ENCODE data around the gene IFI6.

Gene IFI6

DNA sequence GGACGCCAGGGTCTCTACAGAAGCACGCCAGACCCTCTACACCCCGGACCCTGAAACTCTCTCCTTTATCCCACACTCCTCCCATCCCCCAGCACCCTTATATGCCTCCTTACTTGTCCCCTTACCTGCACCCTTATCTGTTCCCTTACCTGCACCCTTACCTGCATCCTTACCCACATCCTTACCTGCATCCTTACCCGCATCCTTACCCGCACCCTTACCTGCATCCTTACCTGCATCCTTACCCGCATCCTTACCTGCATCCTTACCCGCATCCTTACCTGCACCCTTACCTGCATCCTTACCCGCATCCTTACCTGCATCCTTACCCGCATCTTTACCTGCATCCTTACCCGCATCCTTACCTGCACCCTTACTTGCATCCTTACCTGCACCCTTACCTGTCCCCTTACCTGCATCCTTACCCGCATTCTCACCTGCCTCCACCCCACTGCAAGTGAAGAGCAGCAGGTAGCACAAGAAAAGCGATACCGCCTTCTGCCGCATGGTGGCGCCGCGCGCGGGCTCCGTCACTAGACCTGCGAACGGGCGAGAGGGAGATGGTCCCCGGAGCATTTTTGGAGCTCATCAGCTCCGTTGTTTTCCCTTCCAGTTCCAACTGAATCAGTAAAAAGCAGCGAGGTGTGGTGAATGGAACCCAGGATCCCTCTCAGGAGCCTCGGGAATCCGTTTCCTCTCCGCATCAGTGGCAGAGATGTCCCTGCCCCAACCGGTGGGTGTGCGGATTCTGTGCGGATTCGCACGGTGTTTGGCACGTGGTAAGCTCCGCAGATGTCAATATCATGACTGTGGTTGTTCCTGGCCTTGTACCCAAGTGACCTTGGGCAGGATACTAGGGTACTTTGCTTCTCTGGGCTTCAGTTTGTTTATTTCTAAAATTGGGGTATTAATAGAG lies 2.9 kb downstream of the IFI6 start:
- no peaks in the 10 kb centered on the region for H3K36me3 ChIP-seq (ENCODE audit: control insufficient read depth, insufficient read depth, low read length)
- peaks cover 5% of the 10 kb centered on the region for H3K4me1 ChIP-seq (ENCODE audit: control insufficient read depth, insufficient read depth, low read length)
- H3K27me3 ChIP-seq (ENCODE audit: control insufficient read depth, insufficient read depth, low read length) = peaks cover 12% of the 10 kb centered on the region
- no peaks in the 10 kb centered on the region for H3K9me3 ChIP-seq (ENCODE audit: control insufficient read depth, insufficient read depth, low read length)
- H3K9ac ChIP-seq (ENCODE audit: low read depth, low read length) = peak overlapping the region; percentile 3
- H3K4me3 ChIP-seq (ENCODE audit: low read depth, low read length) = peak overlapping the region; percentile 52

DNA sequence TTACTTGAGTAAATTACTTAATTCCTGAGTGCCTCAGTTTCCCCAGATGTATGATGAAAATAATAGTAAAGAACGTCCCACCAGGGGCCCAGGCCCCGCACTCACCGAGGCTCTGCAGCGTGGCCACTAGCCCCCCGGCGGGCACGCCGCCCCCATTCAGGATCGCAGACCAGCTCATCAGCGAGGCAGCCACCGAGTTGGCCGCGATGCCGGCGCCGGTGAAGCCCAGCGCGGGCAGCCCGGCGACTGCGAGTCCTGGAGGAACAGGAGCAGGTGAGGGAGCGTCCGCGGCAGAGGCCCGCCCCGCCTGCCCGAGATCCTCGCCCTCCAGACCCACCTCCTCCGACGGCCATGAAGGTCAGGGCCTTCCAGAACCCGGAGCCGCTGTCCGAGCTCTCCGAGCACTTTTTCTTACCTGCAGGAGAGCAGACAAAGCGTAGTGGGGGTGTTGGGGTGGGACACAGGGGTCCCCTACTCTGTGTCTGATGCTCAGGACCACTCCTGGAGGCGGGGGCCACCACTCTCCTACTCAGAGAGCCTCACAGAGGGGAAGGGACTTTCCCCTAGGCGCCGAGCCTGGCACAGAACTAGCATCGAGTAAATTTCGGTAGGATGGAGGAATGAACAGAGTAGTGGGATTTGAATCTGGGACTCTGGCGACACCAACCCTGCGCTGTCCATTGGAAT lies 3.7 kb downstream of the IFI6 start:
- no peaks in the 10 kb centered on the region for H3K9me3 ChIP-seq (ENCODE audit: control insufficient read depth, insufficient read depth, low read length)
- H3K9ac ChIP-seq (ENCODE audit: low read depth, low read length) = no peak overlapping the region
- peaks cover 12% of the 10 kb centered on the region for H3K27me3 ChIP-seq (ENCODE audit: control insufficient read depth, insufficient read depth, low read length)
- no peak overlapping the region for H3K4me3 ChIP-seq (ENCODE audit: low read depth, low read length)
- H3K36me3 ChIP-seq (ENCODE audit: control insufficient read depth, insufficient read depth, low read length) = no peaks in the 10 kb centered on the region
- peaks cover 5% of the 10 kb centered on the region for H3K4me1 ChIP-seq (ENCODE audit: control insufficient read depth, insufficient read depth, low read length)

DNA sequence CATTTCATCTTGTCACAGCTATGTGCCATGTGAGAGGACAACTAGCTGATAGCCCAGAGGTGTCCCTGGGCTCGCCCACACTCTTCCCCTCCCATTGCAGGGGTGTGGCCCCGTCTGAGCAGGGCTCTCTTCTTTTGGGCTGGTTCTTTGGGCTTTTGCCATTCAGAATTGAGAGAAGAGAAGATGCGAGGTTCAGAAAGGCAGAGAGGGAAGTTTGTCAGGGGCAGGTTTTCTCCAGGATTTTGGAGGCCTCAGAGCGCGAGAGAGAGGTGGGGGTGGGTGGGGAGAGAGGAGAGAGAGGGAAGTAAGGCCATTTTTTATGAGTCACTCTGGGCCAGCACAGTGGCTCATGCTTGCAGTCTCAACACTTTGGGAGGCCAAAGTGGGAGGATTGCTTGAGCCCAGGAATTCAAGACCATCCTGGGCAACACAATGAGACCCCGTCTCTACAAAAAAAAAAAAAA lies 5.2 kb downstream of the IFI6 start:
- peaks cover 6% of the 10 kb centered on the region for H3K4me1 ChIP-seq (ENCODE audit: control insufficient read depth, insufficient read depth, low read length)
- no peaks in the 10 kb centered on the region for H3K36me3 ChIP-seq (ENCODE audit: control insufficient read depth, insufficient read depth, low read length)
- H3K27me3 ChIP-seq (ENCODE audit: control insufficient read depth, insufficient read depth, low read length) = peaks cover 12% of the 10 kb centered on the region
- no peaks in the 10 kb centered on the region for H3K9me3 ChIP-seq (ENCODE audit: control insufficient read depth, insufficient read depth, low read length)
- H3K9ac ChIP-seq (ENCODE audit: low read depth, low read length) = no peak overlapping the region
- no peak overlapping the region for H3K4me3 ChIP-seq (ENCODE audit: low read depth, low read length)

DNA sequence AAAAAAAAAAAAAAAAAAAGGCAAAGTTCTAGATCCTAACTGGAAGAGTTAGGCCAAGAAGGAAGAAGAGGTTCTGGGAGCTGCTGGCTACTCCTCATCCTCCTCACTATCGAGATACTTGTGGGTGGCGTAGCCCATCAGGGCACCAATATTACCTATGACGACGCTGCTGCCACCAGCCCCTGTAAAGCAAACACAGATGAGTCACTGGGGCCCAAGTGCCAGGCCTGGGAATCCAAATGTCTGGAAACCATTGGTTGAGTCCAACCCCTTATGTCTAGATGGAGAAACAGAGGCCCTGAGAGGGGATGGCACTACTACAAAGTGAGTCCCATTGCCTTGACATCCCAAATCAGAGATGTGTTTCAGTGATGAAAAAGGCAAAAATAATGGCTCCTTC lies 5.7 kb downstream of the IFI6 start:
- H3K9ac ChIP-seq (ENCODE audit: low read depth, low read length) = no peak overlapping the region
- H3K36me3 ChIP-seq (ENCODE audit: control insufficient read depth, insufficient read depth, low read length) = no peaks in the 10 kb centered on the region
- peaks cover 6% of the 10 kb centered on the region for H3K4me1 ChIP-seq (ENCODE audit: control insufficient read depth, insufficient read depth, low read length)
- H3K27me3 ChIP-seq (ENCODE audit: control insufficient read depth, insufficient read depth, low read length) = peaks cover 12% of the 10 kb centered on the region
- no peak overlapping the region for H3K4me3 ChIP-seq (ENCODE audit: low read depth, low read length)
- no peaks in the 10 kb centered on the region for H3K9me3 ChIP-seq (ENCODE audit: control insufficient read depth, insufficient read depth, low read length)

DNA sequence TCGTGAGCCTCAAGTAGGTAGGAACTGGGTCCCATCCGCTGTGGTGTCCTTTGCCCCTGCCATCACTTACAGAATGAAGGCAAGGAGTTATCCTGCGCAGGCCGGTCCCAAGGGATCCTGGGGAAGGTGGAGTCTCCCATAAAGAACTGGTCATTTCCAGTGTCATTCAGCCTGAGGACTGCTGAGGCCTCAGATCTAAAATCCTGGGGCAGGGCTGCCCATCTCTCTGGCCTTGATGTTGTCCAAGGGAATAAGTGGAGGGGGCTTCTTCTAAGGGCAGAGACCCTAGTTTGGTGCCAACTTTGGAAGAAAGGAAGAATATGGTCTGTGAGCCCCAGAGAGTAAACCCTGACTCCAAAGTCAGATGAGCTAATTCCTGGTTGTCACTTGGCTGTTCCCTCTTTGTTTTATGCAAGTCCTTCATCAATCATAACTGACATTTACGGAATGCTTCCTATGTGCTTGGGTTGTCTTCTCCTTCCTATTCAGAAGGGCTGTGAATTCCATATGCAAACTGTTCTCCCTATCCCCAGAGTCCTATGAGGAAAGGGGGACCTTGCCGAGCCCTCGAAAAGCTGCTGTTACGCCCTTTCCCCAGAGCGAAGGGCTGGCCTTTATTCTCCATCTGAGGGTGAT lies 6.9 kb downstream of the IFI6 start:
- Histone ChIP-seq H3K4me3 (ENCODE audit: low read depth, low read length) (no peak overlapping the region), H3K27me3 (ENCODE audit: control insufficient read depth, insufficient read depth, low read length) (peaks cover 15% of the 10 kb centered on the region), H3K9ac (ENCODE audit: low read depth, low read length) (no peak overlapping the region), H3K9me3 (ENCODE audit: control insufficient read depth, insufficient read depth, low read length) (no peaks in the 10 kb centered on the region), H3K36me3 (ENCODE audit: control insufficient read depth, insufficient read depth, low read length) (no peaks in the 10 kb centered on the region), H3K4me1 (ENCODE audit: control insufficient read depth, insufficient read depth, low read length) (peaks cover 7% of the 10 kb centered on the region)

DNA sequence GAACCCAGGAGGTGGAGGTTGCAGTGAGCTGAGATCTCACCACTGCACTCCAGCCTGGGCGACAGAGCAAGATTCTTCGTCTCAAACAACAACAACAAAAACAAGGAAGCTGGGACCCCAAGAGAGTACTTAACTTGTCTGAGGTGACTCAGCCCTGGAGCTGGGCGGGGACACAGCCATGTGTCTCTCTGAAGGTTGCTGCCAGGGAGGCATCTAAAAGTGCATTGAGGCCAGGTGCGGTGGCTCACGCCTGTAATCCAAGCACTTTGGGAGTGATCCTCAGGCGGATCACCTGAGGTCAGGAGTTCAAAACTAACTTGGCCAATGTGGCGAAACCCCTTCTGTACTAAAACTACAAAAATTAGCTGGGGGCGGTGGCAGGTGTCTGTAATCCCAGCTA lies 7.7 kb downstream of the IFI6 start:
- Histone ChIP-seq H3K27me3 (ENCODE audit: control insufficient read depth, insufficient read depth, low read length) (peaks cover 7% of the 10 kb centered on the region), H3K9ac (ENCODE audit: low read depth, low read length) (no peak overlapping the region), H3K9me3 (ENCODE audit: control insufficient read depth, insufficient read depth, low read length) (no peaks in the 10 kb centered on the region), H3K36me3 (ENCODE audit: control insufficient read depth, insufficient read depth, low read length) (no peaks in the 10 kb centered on the region), H3K4me3 (ENCODE audit: low read depth, low read length) (no peak overlapping the region), H3K4me1 (ENCODE audit: control insufficient read depth, insufficient read depth, low read length) (peaks cover 6% of the 10 kb centered on the region)

DNA sequence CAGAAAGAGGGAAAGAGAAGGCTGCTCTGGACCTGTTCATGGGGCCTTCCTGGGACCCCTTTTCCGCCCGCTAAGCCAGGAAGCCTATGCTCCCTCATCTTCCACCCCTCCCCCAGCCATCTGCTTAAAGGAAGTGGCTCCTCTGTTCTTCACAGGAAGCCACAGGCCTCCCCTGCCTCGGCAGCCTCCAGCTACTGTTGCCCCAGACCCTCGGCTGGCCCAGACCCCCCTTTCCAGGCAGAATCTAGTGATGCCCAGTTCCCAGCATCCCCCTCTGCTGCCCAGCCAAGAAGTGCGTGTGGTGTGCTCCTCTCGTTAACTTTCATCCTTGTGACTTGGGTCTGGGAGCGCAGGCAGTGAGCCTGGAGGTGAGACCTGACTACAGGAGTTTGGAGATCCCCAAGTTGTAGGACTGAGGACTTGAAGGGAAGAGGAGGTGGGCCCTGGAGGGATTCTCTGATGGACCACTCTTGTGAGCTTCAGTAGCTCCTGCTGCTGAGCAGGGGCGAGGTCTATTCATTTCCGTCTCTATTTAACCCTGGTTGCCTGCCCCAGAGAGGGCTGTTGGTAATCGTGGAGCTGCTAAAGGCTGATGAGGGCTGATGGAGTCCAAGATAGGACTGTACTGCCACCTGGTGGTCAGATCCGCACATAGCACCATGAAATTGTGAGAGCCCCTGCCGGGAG lies 9.1 kb downstream of the IFI6 start:
- Histone ChIP-seq H3K4me3 (ENCODE audit: low read depth, low read length) (no peak overlapping the region), H3K9ac (ENCODE audit: low read depth, low read length) (no peak overlapping the region), H3K36me3 (ENCODE audit: control insufficient read depth, insufficient read depth, low read length) (no peaks in the 10 kb centered on the region), H3K9me3 (ENCODE audit: control insufficient read depth, insufficient read depth, low read length) (no peaks in the 10 kb centered on the region), H3K27me3 (ENCODE audit: control insufficient read depth, insufficient read depth, low read length) (peaks cover 6% of the 10 kb centered on the region), H3K4me1 (ENCODE audit: control insufficient read depth, insufficient read depth, low read length) (peaks cover 14% of the 10 kb centered on the region)

DNA sequence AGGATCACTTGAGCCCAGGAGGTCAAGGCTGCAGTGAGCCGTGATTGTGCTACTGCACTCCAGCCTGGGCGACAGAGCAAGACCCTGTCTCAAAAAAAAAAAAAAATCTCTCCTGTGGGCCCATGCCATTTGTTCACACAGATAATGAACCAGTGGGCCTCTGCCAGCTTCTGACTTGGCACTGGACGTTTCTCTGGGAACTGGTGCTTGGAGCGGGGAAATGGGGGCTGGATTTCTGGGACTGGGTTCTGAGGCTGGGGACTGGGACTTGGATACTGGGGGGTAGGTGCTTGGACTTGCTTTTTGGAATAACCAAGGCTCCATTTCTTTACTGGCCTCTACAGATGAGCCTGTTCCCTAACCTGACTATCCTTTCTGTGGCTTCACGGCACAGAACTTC lies 9.7 kb downstream of the IFI6 start:
- Histone ChIP-seq H3K4me3 (ENCODE audit: low read depth, low read length) (no peak overlapping the region), H3K27me3 (ENCODE audit: control insufficient read depth, insufficient read depth, low read length) (peaks cover 6% of the 10 kb centered on the region), H3K36me3 (ENCODE audit: control insufficient read depth, insufficient read depth, low read length) (no peaks in the 10 kb centered on the region), H3K4me1 (ENCODE audit: control insufficient read depth, insufficient read depth, low read length) (peaks cover 14% of the 10 kb centered on the region), H3K9me3 (ENCODE audit: control insufficient read depth, insufficient read depth, low read length) (no peaks in the 10 kb centered on the region), H3K9ac (ENCODE audit: low read depth, low read length) (no peak overlapping the region)

DNA sequence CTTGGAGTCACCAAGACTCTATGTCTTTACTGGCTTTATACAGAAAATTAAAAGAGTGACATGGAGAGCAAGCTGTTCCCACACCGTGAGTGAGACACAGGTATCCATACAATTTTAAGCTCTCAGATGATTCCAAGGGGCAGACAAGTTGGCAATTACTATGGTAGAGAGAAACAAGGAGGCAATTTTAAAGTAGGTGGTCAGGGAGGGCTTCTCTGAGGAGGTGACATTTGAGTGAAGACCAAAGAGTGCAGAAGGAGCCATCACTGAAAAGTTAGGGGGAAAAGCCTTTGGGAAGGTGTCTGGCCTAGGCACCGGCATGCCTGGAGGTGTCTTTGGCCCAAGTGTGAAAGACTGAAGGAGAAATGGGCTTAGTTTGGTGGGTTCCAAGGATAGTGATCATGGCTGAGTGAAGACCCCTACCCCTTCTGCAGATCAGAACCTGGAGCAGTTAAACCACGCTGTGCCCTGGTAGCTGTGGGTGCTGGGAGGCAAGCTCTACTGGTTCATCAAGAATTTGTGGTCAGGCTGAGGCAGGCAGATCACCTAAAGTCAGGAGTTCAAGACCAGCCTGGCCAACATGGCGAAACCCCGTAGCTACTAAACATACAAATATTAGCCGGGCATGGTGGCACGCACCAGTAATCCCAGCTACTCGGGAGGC lies 10.4 kb downstream of the IFI6 start:
- Histone ChIP-seq H3K9ac (ENCODE audit: low read depth, low read length) (no peak overlapping the region), H3K27me3 (ENCODE audit: control insufficient read depth, insufficient read depth, low read length) (peaks cover 6% of the 10 kb centered on the region), H3K4me1 (ENCODE audit: control insufficient read depth, insufficient read depth, low read length) (peaks cover 14% of the 10 kb centered on the region), H3K4me3 (ENCODE audit: low read depth, low read length) (no peak overlapping the region), H3K36me3 (ENCODE audit: control insufficient read depth, insufficient read depth, low read length) (no peaks in the 10 kb centered on the region), H3K9me3 (ENCODE audit: control insufficient read depth, insufficient read depth, low read length) (no peaks in the 10 kb centered on the region)

DNA sequence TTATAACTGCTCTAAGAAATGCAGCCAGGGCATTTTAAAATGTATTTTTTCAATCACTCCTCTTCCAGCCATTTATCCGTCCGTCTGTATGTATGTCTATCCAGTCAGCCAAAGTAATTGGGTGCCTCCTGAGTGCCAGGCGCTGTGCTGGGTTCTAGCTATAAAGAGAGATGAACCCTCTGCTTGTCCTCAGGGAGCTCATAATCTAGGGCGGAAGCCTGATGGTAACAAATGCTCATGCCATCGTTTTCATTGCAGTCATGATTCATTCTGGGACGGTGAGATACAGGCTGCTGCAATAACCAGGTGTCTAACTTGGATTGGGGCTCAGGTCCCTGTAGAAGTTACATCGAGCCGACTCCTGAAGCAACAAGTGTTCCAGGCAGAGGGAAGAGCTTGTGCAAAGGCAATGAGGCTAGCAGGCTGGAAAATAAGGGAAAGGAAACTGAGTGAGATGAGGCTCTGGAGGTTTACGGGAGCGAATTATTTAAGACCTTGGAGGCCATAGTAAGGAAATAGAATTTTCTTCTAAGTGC lies 11.6 kb downstream of the IFI6 start:
- H3K27me3 ChIP-seq (ENCODE audit: control insufficient read depth, insufficient read depth, low read length) = peaks cover 6% of the 10 kb centered on the region
- H3K36me3 ChIP-seq (ENCODE audit: control insufficient read depth, insufficient read depth, low read length) = no peaks in the 10 kb centered on the region
- H3K4me3 ChIP-seq (ENCODE audit: low read depth, low read length) = peak overlapping the region; percentile 14
- no peaks in the 10 kb centered on the region for H3K9me3 ChIP-seq (ENCODE audit: control insufficient read depth, insufficient read depth, low read length)
- H3K4me1 ChIP-seq (ENCODE audit: control insufficient read depth, insufficient read depth, low read length) = peaks cover 20% of the 10 kb centered on the region
- H3K9ac ChIP-seq (ENCODE audit: low read depth, low read length) = no peak overlapping the region

Data from iPS-15b (cell line).